ENCODE data around the gene SETBP1. TPM values are rescaled to one million over a fixed set of nuclear protein-coding genes. Genes with fewer than 3 reads are reported as not detected.

The SETBP1 gene
- total RNA-seq, 1 experiment from 2014 or later, result 11.9 TPM

GRCh38 chr18:44969214-44969795, 288.6 kb downstream of the SETBP1 start:
- H3K27me3 ChIP-seq, result no peaks in the 10 kb centered on the region
- H3K4me1 ChIP-seq, result no peaks in the 10 kb centered on the region
- no peaks in the 10 kb centered on the region for H3K36me3 ChIP-seq
- no peak overlapping the region for H3K4me3 ChIP-seq
- no peak overlapping the region for H3K27ac ChIP-seq
- no peaks in the 10 kb centered on the region for H3K9me3 ChIP-seq (replicated peaks)
- DNase-seq, result no peak

GRCh38 chr18:44973282-44973681, 292.6 kb downstream of the SETBP1 start:
- Histone ChIP-seq H3K4me1 (no peaks in the 10 kb centered on the region), H3K9me3 (replicated peaks) (no peaks in the 10 kb centered on the region), H3K27me3 (no peaks in the 10 kb centered on the region), H3K36me3 (no peaks in the 10 kb centered on the region), H3K27ac (no peak overlapping the region), H3K4me3 (no peak overlapping the region)
- peak in 1 of 2 experiments; percentile 9 for DNase-seq

DNA sequence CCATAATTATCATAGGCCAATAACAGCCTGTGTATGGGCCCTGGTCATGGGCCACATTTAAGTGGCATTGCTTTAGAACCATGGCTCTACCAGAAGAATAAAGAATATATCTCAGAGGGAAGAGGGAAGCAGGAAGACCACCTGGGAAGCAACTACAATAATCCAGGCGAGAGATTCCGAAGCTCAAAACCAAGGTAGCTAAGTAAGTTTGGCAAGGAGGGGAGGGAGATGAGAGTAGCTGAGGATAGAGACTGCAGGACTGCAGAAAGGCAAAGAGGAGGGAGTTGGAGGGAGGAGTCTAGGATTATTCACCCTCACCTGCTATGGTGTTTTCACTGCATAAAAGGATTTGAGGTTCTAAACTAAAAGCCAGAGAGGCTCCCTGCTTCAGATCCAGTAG, 293.5 kb downstream of the SETBP1 start:
- no peak overlapping the region for H3K4me3 ChIP-seq
- H3K4me1 ChIP-seq, result no peaks in the 10 kb centered on the region
- no peak overlapping the region for H3K27ac ChIP-seq
- no peaks in the 10 kb centered on the region for H3K27me3 ChIP-seq
- no peak for DNase-seq
- H3K9me3 ChIP-seq (replicated peaks), result no peaks in the 10 kb centered on the region
- H3K36me3 ChIP-seq, result no peaks in the 10 kb centered on the region

- H3K27me3 ChIP-seq, result no peaks in the 10 kb centered on the region
- DNase-seq, result no peak
- no peaks in the 10 kb centered on the region for H3K9me3 ChIP-seq (replicated peaks)
- H3K4me3 ChIP-seq, result no peak overlapping the region
- H3K4me1 ChIP-seq, result no peaks in the 10 kb centered on the region
- no peaks in the 10 kb centered on the region for H3K36me3 ChIP-seq
- no peak overlapping the region for H3K27ac ChIP-seq
These were observed 297.2 kb downstream of the SETBP1 start for GRCh38 chr18:44977856-44978255.

DNA sequence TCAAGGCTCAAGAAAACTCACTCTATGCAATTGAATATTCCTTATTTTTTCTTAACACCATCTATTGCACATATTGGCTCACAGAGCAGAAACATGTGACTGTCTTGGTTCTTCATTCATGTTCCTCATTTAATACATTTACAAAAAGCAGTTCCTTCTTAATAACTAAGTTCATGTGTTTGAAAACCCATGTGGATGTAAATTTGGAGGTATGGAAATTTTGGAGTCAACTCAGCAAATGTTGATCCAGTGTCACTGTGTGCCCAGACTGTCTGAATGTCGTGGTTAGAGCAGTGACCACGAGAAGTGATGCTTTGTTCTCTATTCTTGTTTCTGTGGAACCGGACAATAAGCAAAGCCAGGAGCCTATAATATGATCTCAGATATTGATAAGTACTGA, 299.1 kb downstream of the SETBP1 start:
- no peaks in the 10 kb centered on the region for H3K9me3 ChIP-seq (replicated peaks)
- H3K36me3 ChIP-seq, result no peaks in the 10 kb centered on the region
- no peak overlapping the region for H3K27ac ChIP-seq
- no peaks in the 10 kb centered on the region for H3K4me1 ChIP-seq
- H3K4me3 ChIP-seq, result no peak overlapping the region
- peak in 1 of 2 experiments; percentile 9 for DNase-seq
- H3K27me3 ChIP-seq, result no peaks in the 10 kb centered on the region

- Histone ChIP-seq H3K27ac (no peak overlapping the region), H3K27me3 (no peaks in the 10 kb centered on the region), H3K4me1 (no peaks in the 10 kb centered on the region), H3K36me3 (no peaks in the 10 kb centered on the region), H3K4me3 (no peak overlapping the region), H3K9me3 (replicated peaks) (no peaks in the 10 kb centered on the region)
- DNase-seq, result no peak
These were observed 300.4 kb downstream of the SETBP1 start for GRCh38 chr18:44981121-44981520.

DNA sequence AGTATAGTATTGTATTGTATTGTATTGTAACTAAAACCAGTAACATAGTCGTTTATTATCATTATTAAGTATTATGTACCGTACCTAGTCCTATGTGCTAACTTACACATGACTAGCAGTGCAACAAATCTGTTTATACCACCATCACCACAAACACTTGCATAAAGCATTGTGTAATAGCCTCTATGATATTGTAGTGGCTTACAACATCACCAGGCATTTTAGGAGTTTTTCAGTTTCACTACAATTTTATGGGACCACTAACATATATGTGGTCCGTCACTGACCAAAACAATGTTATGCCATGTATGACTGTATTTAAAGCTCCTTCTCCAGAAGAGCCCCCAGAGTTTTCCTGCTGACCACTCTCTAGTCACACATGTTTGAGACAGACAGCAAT, 306.2 kb downstream of the SETBP1 start:
- Histone ChIP-seq H3K36me3 (no peaks in the 10 kb centered on the region), H3K27ac (no peak overlapping the region), H3K4me1 (no peaks in the 10 kb centered on the region), H3K9me3 (replicated peaks) (no peaks in the 10 kb centered on the region), H3K27me3 (no peaks in the 10 kb centered on the region), H3K4me3 (no peak overlapping the region)
- no peak for DNase-seq

DNA sequence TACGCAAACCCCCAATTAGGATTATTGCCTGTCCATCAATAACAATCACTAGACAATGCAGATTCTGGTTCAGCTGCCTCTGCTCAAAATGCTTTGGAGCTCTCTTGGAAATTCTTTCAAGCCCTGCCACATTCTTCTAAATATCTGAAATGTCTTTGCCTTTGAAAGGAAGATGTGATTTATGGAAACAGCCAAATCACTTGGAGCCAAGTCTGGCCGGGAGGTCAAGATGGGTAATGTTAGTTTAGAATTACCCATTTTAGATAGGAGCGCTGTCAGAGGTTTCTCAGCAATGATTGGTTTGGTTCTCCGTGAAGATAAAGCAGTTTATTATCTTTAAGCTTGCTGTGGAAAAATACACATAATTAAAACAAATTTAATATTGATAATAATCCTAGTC, 306.7 kb downstream of the SETBP1 start:
- no peaks in the 10 kb centered on the region for H3K36me3 ChIP-seq
- H3K9me3 ChIP-seq (replicated peaks), result no peaks in the 10 kb centered on the region
- no peaks in the 10 kb centered on the region for H3K27me3 ChIP-seq
- no peak for DNase-seq
- no peak overlapping the region for H3K4me3 ChIP-seq
- no peak overlapping the region for H3K27ac ChIP-seq
- no peaks in the 10 kb centered on the region for H3K4me1 ChIP-seq

GRCh38 chr18:44988821-44989587, 308.3 kb downstream of the SETBP1 start:
- Histone ChIP-seq H3K27ac (no peak overlapping the region), H3K27me3 (no peaks in the 10 kb centered on the region), H3K9me3 (replicated peaks) (no peaks in the 10 kb centered on the region), H3K36me3 (no peaks in the 10 kb centered on the region), H3K4me3 (no peak overlapping the region), H3K4me1 (no peaks in the 10 kb centered on the region)
- no peak for DNase-seq

- Histone ChIP-seq H3K36me3 (no peaks in the 10 kb centered on the region), H3K9me3 (replicated peaks) (no peaks in the 10 kb centered on the region), H3K4me1 (no peaks in the 10 kb centered on the region), H3K4me3 (no peak overlapping the region), H3K27me3 (no peaks in the 10 kb centered on the region), H3K27ac (no peak overlapping the region)
- DNase-seq, result no peak
These were observed 315.6 kb downstream of the SETBP1 start for GRCh38 chr18:44996261-44996660.

- no peaks in the 10 kb centered on the region for H3K4me1 ChIP-seq
- H3K27me3 ChIP-seq, result no peaks in the 10 kb centered on the region
- DNase-seq, result no peak
- H3K9me3 ChIP-seq (replicated peaks), result no peaks in the 10 kb centered on the region
- H3K27ac ChIP-seq, result no peak overlapping the region
- no peak overlapping the region for H3K4me3 ChIP-seq
- no peaks in the 10 kb centered on the region for H3K36me3 ChIP-seq
These were observed 316.5 kb downstream of the SETBP1 start for GRCh38 chr18:44997174-44997573.

DNA sequence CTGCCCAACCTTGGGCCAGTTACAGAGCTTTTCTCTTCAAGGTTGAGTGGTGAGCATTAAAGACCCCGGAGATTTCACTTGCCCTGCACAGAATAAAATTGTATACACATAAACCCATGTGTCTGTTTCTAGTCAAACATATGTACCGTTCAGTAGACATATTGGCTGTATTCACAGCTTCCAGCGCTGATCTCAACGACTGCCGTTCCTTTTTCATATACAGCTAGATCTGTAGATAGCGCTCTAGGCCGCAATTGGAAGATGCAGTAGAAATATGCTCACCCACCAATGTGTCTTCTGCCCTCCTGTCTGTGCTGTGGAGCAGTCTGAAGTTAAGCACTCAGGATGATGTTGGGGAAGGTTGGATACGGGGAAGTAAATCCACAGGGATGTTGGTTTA, 317.7 kb downstream of the SETBP1 start:
- no peaks in the 10 kb centered on the region for H3K4me1 ChIP-seq
- no peak for DNase-seq

GRCh38 chr18:45004546-45005080, 323.9 kb downstream of the SETBP1 start:
- Histone ChIP-seq H3K27me3 (no peaks in the 10 kb centered on the region), H3K36me3 (no peaks in the 10 kb centered on the region), H3K9me3 (replicated peaks) (no peaks in the 10 kb centered on the region), H3K4me3 (no peak overlapping the region), H3K4me1 (no peaks in the 10 kb centered on the region), H3K27ac (no peak overlapping the region)
- DNase-seq, result no peak

More for the DNA sequence above, 317.7 kb downstream of the SETBP1 start:
- no peaks in the 10 kb centered on the region for H3K9me3 ChIP-seq (replicated peaks)
- no peaks in the 10 kb centered on the region for H3K36me3 ChIP-seq
- H3K4me3 ChIP-seq, result no peak overlapping the region
- H3K27ac ChIP-seq, result no peak overlapping the region
- H3K27me3 ChIP-seq, result no peaks in the 10 kb centered on the region

DNA sequence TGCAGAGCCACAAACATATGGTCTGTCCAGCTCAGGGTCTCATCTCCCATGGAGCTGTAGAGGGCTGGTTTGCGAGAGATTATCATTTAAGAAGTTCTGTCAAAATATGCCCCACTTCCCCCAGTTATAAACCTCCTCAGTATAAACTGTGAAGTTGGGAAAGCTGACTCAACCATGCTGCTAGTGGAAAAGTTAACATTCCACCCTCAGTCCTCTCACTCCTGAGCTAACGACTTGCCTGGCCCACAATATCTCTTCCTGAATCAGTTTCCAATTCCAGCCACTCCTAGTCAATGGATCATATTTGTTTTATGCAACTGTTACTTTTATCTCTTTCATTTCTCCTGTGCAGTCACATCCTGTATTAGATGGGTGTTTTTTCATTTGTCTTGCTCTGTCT, 326.2 kb downstream of the SETBP1 start:
- no peak overlapping the region for H3K4me3 ChIP-seq
- DNase-seq, result no peak

DNA sequence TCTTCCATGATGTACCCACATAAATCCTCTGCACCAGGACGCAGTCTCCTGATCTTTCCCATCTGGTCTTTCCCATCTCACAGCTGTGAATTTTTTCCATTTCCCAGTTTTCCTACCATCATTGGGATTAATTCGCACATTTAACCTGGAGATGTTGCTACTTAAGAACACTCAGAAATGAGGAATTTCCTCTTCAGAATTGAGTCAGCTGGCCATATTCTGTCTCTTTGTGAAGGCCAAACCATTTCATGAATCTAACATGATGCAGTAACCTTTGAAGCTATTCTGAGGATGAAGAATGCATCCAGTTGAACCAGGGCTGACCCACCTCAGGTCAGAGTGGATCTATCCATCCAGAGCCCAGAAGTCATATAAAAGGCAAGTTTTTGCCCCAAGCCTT, 326.8 kb downstream of the SETBP1 start:
- H3K9me3 ChIP-seq (replicated peaks), result no peaks in the 10 kb centered on the region
- no peak for DNase-seq
- no peak overlapping the region for H3K27ac ChIP-seq
- H3K27me3 ChIP-seq, result no peaks in the 10 kb centered on the region
- no peaks in the 10 kb centered on the region for H3K36me3 ChIP-seq
- H3K4me1 ChIP-seq, result no peaks in the 10 kb centered on the region
- H3K4me3 ChIP-seq, result no peak overlapping the region

More for the DNA sequence above, 326.2 kb downstream of the SETBP1 start:
- Histone ChIP-seq H3K9me3 (replicated peaks) (no peaks in the 10 kb centered on the region), H3K27ac (no peak overlapping the region), H3K4me1 (no peaks in the 10 kb centered on the region), H3K27me3 (no peaks in the 10 kb centered on the region), H3K36me3 (no peaks in the 10 kb centered on the region)
